Measurements from ENCODE around the gene HMCN2.

The HMCN2 gene

DNA sequence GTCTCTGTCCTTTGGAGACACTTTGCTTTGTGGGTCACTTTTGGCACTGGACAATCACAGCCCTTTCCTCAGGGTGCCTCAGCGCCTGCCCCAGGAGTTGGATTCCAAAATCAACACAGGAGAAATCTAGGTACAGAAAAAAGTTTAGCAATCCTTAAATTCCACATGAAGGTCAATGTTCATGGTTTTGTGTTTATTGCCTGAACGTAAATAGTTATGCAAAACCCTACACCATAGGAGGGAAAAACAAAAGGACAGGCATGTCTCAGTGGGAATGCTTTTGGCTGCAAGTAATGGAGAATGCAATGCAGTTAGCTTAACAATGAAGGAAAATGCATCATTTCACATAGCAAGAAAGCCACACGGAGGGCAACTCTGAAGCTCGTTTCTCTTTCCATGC lies 6.5 kb upstream of the HMCN2 start:
- H3K4me3 ChIP-seq (ENCODE audit: control insufficient read depth, low read depth, low read length): no peak overlapping the region
- TF ChIP-seq, protein P1, sequence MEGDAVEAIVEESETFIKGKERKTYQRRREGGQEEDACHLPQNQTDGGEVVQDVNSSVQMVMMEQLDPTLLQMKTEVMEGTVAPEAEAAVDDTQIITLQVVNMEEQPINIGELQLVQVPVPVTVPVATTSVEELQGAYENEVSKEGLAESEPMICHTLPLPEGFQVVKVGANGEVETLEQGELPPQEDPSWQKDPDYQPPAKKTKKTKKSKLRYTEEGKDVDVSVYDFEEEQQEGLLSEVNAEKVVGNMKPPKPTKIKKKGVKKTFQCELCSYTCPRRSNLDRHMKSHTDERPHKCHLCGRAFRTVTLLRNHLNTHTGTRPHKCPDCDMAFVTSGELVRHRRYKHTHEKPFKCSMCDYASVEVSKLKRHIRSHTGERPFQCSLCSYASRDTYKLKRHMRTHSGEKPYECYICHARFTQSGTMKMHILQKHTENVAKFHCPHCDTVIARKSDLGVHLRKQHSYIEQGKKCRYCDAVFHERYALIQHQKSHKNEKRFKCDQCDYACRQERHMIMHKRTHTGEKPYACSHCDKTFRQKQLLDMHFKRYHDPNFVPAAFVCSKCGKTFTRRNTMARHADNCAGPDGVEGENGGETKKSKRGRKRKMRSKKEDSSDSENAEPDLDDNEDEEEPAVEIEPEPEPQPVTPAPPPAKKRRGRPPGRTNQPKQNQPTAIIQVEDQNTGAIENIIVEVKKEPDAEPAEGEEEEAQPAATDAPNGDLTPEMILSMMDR (conservative IDR thresholded peaks at IDR 0.05; ENCODE audit: control insufficient read depth, insufficient read depth, low read depth, low read length): no peak
- no peak for DNase-seq (ENCODE audit: low read depth)

DNA sequence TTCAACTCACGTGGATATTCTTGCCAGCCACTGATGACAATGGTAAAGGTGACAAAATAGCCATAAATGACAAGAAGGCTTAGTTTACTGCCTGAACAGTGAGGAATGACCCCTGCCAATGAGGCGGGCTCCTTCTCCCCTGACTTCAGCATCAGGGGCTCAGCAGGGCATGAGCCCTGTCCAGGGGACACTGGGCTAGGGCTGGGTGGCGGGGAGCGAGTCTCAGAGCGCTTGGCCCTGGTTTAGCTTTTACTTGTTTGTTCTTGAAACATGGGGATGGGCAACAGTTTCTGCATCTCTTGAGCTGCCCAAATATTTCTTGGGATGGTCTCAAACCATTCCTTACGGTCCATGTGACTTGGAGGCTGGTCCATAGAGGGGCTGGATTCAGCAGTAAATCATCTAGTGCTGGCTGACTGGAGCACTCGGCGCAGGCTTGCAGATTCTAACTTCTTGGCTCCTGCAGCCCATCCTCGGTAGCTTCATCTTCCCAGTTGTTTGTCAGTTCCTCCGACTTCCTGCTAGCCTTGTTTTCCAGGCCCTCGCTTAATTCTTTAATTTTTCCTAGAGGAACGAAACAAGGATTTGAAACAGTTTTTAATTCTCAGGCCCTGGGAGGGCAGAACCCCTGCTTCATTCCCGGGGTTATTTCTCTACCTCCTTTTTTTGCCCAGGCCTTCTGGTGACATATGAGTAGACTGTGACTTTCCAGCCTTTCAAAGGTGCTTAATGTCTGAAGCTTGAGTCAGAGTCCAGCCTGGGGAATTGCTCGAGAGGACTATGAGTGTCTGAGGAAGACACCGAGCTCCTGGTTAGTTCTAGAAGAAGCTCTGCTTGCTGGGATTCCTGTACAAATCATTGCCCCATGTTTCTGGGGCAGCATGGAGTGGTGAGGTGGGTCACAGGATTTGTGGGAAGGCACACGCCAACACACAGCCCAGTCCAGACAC lies 4.5 kb upstream of the HMCN2 start:
- no peak for DNase-seq (ENCODE audit: low read depth)
- TF ChIP-seq, protein P1 (conservative IDR thresholded peaks at IDR 0.05; ENCODE audit: control insufficient read depth, insufficient read depth, low read depth, low read length): no peak
- H3K4me3 ChIP-seq (ENCODE audit: control insufficient read depth, low read depth, low read length): no peak overlapping the region

DNA sequence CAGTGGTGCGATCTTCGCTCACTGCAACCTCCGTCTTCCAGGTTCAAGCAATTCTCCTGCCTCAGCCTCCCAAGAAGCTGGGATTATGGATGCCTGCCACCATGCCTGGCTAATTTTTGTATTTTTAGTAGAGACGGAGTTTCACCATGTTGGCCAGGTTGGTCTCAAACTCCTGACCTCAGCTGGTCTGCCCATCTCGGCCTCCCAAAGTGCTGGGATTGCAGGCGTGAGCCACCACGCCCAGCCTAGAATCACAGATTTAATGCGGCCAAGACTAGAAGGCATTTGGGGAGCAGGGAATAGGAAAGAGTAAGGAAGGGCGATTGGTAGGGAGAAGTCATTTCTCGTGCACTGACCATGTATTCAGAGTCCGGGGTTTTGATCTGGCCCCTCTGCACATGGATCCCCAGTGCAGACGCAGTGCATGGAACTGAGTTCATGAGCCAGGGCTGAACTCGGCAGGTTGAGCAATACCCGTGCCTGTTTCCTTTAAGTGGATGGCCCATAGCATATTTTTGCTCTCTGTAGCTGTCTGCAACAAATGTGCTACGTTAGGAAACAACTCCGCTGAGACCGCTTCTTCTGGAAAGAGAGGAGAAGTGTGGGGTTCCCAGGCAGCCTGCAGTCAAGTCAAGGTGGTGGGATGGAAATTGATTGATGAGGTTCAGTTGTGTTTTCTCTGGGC lies 3.4 kb upstream of the HMCN2 start:
- TF ChIP-seq, protein P1 (conservative IDR thresholded peaks at IDR 0.05; ENCODE audit: control insufficient read depth, insufficient read depth, low read depth, low read length): no peak
- no peak for DNase-seq (ENCODE audit: low read depth)

DNA sequence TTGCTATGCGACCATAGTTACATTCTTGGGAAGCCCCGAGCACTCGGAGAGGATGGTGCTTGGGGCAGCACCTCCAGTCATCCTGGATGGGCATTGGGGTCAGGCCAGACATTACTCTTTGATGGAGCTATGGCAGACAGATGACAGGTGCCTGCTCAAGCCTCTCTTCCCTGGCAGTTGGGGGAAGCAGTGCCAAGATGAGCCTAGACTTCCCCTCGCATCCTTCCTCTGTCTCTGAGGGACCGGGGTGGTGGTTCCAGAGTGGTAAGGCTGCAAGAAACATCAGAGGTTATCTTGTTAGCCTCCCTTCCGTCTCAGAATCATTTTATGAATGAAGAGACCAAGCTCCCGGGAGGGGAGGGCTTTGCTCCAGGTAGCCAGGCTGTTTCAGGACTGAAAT lies 2.8 kb upstream of the HMCN2 start:
- H3K4me3 ChIP-seq (ENCODE audit: control insufficient read depth, low read depth, low read length): no peak overlapping the region
- DNase-seq (ENCODE audit: low read depth): no peak
- TF ChIP-seq, protein P1 (conservative IDR thresholded peaks at IDR 0.05; ENCODE audit: control insufficient read depth, insufficient read depth, low read depth, low read length): no peak

More for the DNA sequence above, 3.4 kb upstream of the HMCN2 start:
- H3K4me3 ChIP-seq (ENCODE audit: control insufficient read depth, low read depth, low read length): no peak overlapping the region

DNA sequence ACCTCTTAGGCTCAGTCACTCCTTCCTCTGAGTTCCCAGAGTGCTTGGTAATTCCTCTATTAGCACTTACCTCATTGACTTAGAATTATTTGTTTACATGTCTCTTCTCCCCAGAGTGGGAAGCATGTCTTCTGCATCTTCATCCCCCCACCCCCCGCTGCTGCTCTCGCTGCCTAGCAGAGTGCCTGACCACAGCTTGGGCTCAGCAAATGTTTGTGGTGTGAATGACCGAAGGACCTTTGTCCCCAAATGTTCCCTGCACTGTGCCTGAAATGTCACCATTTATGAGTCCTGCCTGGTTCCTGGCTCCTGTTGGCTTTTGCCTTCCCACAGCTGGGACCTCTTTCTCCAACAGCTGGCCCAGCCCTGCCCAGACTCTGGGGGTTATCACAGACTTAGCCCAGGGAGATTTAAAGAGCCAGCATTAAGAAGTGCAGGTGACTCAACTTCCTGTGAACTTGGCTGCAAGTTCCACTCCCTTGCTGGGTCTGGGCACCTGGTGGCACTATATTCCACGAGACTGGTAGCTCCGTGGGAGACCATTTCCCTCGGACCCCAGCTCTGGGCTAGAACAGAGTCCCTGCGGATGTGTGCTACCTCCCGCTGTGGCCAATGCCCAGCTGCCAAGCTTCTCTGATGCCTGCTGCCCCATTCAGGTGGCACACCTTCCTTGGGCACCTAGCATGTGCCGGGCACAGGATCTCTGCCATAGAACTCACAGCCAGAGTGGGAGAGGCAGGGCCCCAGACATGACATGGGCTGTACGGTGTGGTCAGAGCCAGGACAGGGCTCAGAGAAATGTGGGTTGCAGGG lies 1.8 kb upstream of the HMCN2 start:
- peak; percentile 12 for DNase-seq (ENCODE audit: low read depth)
- H3K4me3 ChIP-seq (ENCODE audit: control insufficient read depth, low read depth, low read length): no peak overlapping the region
- TF ChIP-seq, protein P1 (conservative IDR thresholded peaks at IDR 0.05; ENCODE audit: control insufficient read depth, insufficient read depth, low read depth, low read length): no peak

All from fibroblast of mammary gland (primary cell).